ENCODE results near the gene AKR1B1.
"Not testable (repeated sequence)": the region's sequence is repeated elsewhere in the genome, so short reads cannot be mapped to it uniquely, and the experiment has no call there.

AKR1B1 gene

GRCh38 chr7:134495546-134495945, 36.6 kb upstream of the AKR1B1 start:
- Histone ChIP-seq H3K4me3 (ENCODE audit: low read depth, low read length, poor library complexity, severe bottlenecking) (no peak overlapping the region), H3F3A (ENCODE audit: insufficient read depth, low read length) (no peaks in the 10 kb centered on the region), H3K9me2 (ENCODE audit: low read depth, low read length) (no peaks in the 10 kb centered on the region), H3K9ac (ENCODE audit: low read length) (no peak overlapping the region), H3K9me3 (ENCODE audit: low read length) (no peaks in the 10 kb centered on the region), H3K4me1 (ENCODE audit: insufficient read depth, low read length, severe bottlenecking) (no peaks in the 10 kb centered on the region), H4K20me1 (ENCODE audit: insufficient read depth, low read length) (no peaks in the 10 kb centered on the region), H3K4me2 (ENCODE audit: low read length) (no peak overlapping the region), H3K27me3 (ENCODE audit: insufficient read depth, low read length) (no peaks in the 10 kb centered on the region; the same call in 1 of the 2 replicates), H3K79me2 (ENCODE audit: insufficient read depth, low read length) (no peaks in the 10 kb centered on the region), H2AFZ (ENCODE audit: low read length) (no peak overlapping the region), H3K36me3 (ENCODE audit: insufficient read depth, low read length) (no peaks in the 10 kb centered on the region), H3K27ac (ENCODE audit: low read depth, low read length, poor library complexity, severe bottlenecking) (no peak overlapping the region)
- TF ChIP-seq EZH2 (IDR thresholded peaks at IDR 0.05; ENCODE audit: borderline replicate concordance, low read length) (no peak), CTCF (IDR thresholded peaks at IDR 0.05; ENCODE audit: low read length) (no peak)

- no peaks in the 10 kb centered on the region for H3K36me3 ChIP-seq (ENCODE audit: insufficient read depth, low read length)
- H3K9ac ChIP-seq (ENCODE audit: low read length) = no peak overlapping the region
- H3K9me2 ChIP-seq (ENCODE audit: low read depth, low read length) = no peaks in the 10 kb centered on the region
- TF ChIP-seq CTCF (IDR thresholded peaks at IDR 0.05; ENCODE audit: low read length) = no peak
- TF ChIP-seq EZH2 (IDR thresholded peaks at IDR 0.05; ENCODE audit: borderline replicate concordance, low read length) = no peak
- no peaks in the 10 kb centered on the region for H3K79me2 ChIP-seq (ENCODE audit: insufficient read depth, low read length)
- H2AFZ ChIP-seq (ENCODE audit: low read length) = no peak overlapping the region
- H3K4me2 ChIP-seq (ENCODE audit: low read length) = no peak overlapping the region
- H3K27me3 ChIP-seq (ENCODE audit: insufficient read depth, low read length) = no peaks in the 10 kb centered on the region; the same call in 1 of the 2 replicates
- no peak overlapping the region for H3K4me3 ChIP-seq (ENCODE audit: low read depth, low read length, poor library complexity, severe bottlenecking)
- H3K9me3 ChIP-seq (ENCODE audit: low read length) = no peaks in the 10 kb centered on the region
- H3K27ac ChIP-seq (ENCODE audit: low read depth, low read length, poor library complexity, severe bottlenecking) = no peak overlapping the region
- no peaks in the 10 kb centered on the region for H3K4me1 ChIP-seq (ENCODE audit: insufficient read depth, low read length, severe bottlenecking)
- no peaks in the 10 kb centered on the region for H4K20me1 ChIP-seq (ENCODE audit: insufficient read depth, low read length)
- H3F3A ChIP-seq (ENCODE audit: insufficient read depth, low read length) = no peaks in the 10 kb centered on the region
Measured at GRCh38 chr7:134493091-134493490, 34.2 kb upstream of the AKR1B1 start.

- not testable (repeated sequence) for H3K4me3 ChIP-seq (ENCODE audit: low read depth, low read length, poor library complexity, severe bottlenecking); H4K20me1 ChIP-seq (ENCODE audit: insufficient read depth, low read length); H2AFZ ChIP-seq (ENCODE audit: low read length); H3K27ac ChIP-seq (ENCODE audit: low read depth, low read length, poor library complexity, severe bottlenecking); H3K9me3 ChIP-seq (ENCODE audit: low read length); H3K9ac ChIP-seq (ENCODE audit: low read length); H3K79me2 ChIP-seq (ENCODE audit: insufficient read depth, low read length); H3K36me3 ChIP-seq (ENCODE audit: insufficient read depth, low read length); H3K4me1 ChIP-seq (ENCODE audit: insufficient read depth, low read length, severe bottlenecking); H3F3A ChIP-seq (ENCODE audit: insufficient read depth, low read length); H3K9me2 ChIP-seq (ENCODE audit: low read depth, low read length); H3K27me3 ChIP-seq (ENCODE audit: insufficient read depth, low read length); H3K4me2 ChIP-seq (ENCODE audit: low read length)
Measured at GRCh38 chr7:134487721-134488120, 28.8 kb upstream of the AKR1B1 start.

GRCh38 chr7:134485203-134485602, 26.3 kb upstream of the AKR1B1 start:
- Histone ChIP-seq H3K79me2 (ENCODE audit: insufficient read depth, low read length) (no peaks in the 10 kb centered on the region), H3K4me2 (ENCODE audit: low read length) (no peak overlapping the region), H3K27ac (ENCODE audit: low read depth, low read length, poor library complexity, severe bottlenecking) (no peak overlapping the region), H3F3A (ENCODE audit: insufficient read depth, low read length) (no peaks in the 10 kb centered on the region), H3K27me3 (ENCODE audit: insufficient read depth, low read length) (no peaks in the 10 kb centered on the region; the same call in 1 of the 2 replicates), H3K4me1 (ENCODE audit: insufficient read depth, low read length, severe bottlenecking) (no peaks in the 10 kb centered on the region), H3K9ac (ENCODE audit: low read length) (no peak overlapping the region), H3K36me3 (ENCODE audit: insufficient read depth, low read length) (no peaks in the 10 kb centered on the region), H3K9me3 (ENCODE audit: low read length) (no peaks in the 10 kb centered on the region), H3K9me2 (ENCODE audit: low read depth, low read length) (no peaks in the 10 kb centered on the region), H2AFZ (ENCODE audit: low read length) (no peak overlapping the region), H3K4me3 (ENCODE audit: low read depth, low read length, poor library complexity, severe bottlenecking) (no peak overlapping the region), H4K20me1 (ENCODE audit: insufficient read depth, low read length) (no peaks in the 10 kb centered on the region)
- TF ChIP-seq CTCF (IDR thresholded peaks at IDR 0.05; ENCODE audit: low read length) (no peak), EZH2 (IDR thresholded peaks at IDR 0.05; ENCODE audit: borderline replicate concordance, low read length) (no peak)
